Measurements from ENCODE around the gene LTBP3.

GRCh38 chr11:65551572-65552387 lies 6.4 kb downstream of the LTBP3 start:
- TF ChIP-seq, protein P1, sequence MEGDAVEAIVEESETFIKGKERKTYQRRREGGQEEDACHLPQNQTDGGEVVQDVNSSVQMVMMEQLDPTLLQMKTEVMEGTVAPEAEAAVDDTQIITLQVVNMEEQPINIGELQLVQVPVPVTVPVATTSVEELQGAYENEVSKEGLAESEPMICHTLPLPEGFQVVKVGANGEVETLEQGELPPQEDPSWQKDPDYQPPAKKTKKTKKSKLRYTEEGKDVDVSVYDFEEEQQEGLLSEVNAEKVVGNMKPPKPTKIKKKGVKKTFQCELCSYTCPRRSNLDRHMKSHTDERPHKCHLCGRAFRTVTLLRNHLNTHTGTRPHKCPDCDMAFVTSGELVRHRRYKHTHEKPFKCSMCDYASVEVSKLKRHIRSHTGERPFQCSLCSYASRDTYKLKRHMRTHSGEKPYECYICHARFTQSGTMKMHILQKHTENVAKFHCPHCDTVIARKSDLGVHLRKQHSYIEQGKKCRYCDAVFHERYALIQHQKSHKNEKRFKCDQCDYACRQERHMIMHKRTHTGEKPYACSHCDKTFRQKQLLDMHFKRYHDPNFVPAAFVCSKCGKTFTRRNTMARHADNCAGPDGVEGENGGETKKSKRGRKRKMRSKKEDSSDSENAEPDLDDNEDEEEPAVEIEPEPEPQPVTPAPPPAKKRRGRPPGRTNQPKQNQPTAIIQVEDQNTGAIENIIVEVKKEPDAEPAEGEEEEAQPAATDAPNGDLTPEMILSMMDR (IDR thresholded peaks at IDR 0.05; ENCODE audit: low read depth, low read length, missing input control) = peak; percentile 48
- TF ChIP-seq RXRA (IDR thresholded peaks at IDR 0.05) (peak; percentile 98), ATF3 (IDR thresholded peaks at IDR 0.05) (no peak), RAD21 (IDR thresholded peaks at IDR 0.05) (peak in 1 of 2 donors; percentile 38), YY1 (IDR thresholded peaks at IDR 0.05) (no peak), JUND (IDR thresholded peaks at IDR 0.05) (peak in 1 of 2 donors; percentile 34), REST (IDR thresholded peaks at IDR 0.05) (peak; percentile 30), TAF1 (conservative IDR thresholded peaks at IDR 0.05) (no peak)

All from liver (tissue), 3 donors.